Stimulated activated naive B cell treated with anti-CD40 and anti-IgM and Interleukin-4, amounts not matched to agents 10 μg/mL and 1 μg/mL and 100 μg/mL, for 72 hours (primary cell): ENCODE data around the gene CD3E.

Experiments
- ATAC-seq, 2 donors: fragments of 150-1000 bp; cut with Tn5 transposase; replicated peaks; 2 replicates each; pipeline ENCODE4 v1.10.0; 2021; ENCODE audit warnings: moderate library complexity in 1 of 2
- DNase-seq: peaks from one replicate; pipeline ENCODE4 v3.0.0; 2021
- H3K27ac Mint-ChIP-seq: one replicate; pipeline ENCODE4 v1.8.0; 2022; ENCODE audit warnings: mild to moderate bottlenecking, mixed read lengths
- H3K27me3 Mint-ChIP-seq, 2 donors: one replicate each; pipeline ENCODE4 v1.8.0; 2022; ENCODE audit warnings: mixed read lengths in 2 of 2
- H3K36me3 Mint-ChIP-seq, 2 donors: one replicate each; pipeline ENCODE4 v1.8.0; 2022; ENCODE audit warnings: mixed read lengths in 2 of 2, mild to moderate bottlenecking in 1 of 2
- H3K4me1 Mint-ChIP-seq, 2 donors: one replicate each; pipeline ENCODE4 v1.8.0; 2022; ENCODE audit warnings: mixed read lengths in 2 of 2, mild to moderate bottlenecking in 1 of 2
- H3K4me3 Mint-ChIP-seq, 2 donors: one replicate each; pipeline ENCODE4 v1.8.0; 2022; ENCODE audit warnings: mild to moderate bottlenecking in 2 of 2, mixed read lengths in 2 of 2, moderate library complexity in 1 of 2
- H3K9me3 Mint-ChIP-seq, 2 donors: one replicate each; pipeline ENCODE4 v1.8.0; 2022; ENCODE audit warnings: mixed read lengths in 2 of 2, mild to moderate bottlenecking in 1 of 2

CD3E gene

GRCh38 chr11:118304568-118305248 lies at the start of gene CD3E:
CD3E (plus strand) TSS chr11:118304730; CDS start chr11:118304953, 223 bp downstream.
- Mint-ChIP-seq H3K4me3 (no peak within 1 kb of the TSS), H3K36me3 (no peaks in the 10 kb centered on the region), H3K27ac (no peak within 1 kb of the TSS), H3K9me3 (no peaks in the 10 kb centered on the region), H3K4me1 (peaks cover 0 to 2% of the 10 kb centered on the region in 2 donors), H3K27me3 (peaks cover 5 to 9% of the 10 kb centered on the region in 2 donors)
- ATAC-seq, result no peak
- DNase-seq, result no peak

GRCh38 chr11:118258410-118258809 lies 46.1 kb upstream of the CD3E start:
- Mint-ChIP-seq H3K36me3 (peaks cover 43 to 53% of the 10 kb centered on the region in 2 donors), H3K4me3 (no peak overlapping the region), H3K4me1 (peaks cover 13 to 19% of the 10 kb centered on the region in 2 donors), H3K27me3 (peaks cover 16 to 20% of the 10 kb centered on the region in 2 donors), H3K9me3 (peaks cover 0 to 3% of the 10 kb centered on the region in 2 donors), H3K27ac (no peak overlapping the region)
- ATAC-seq (no peak), DNase-seq (no peak)

GRCh38 chr11:118259138-118259537 lies 45.4 kb upstream of the CD3E start:
- Mint-ChIP-seq H3K4me1 (peaks cover 16 to 26% of the 10 kb centered on the region in 2 donors), H3K27me3 (peaks cover 18 to 27% of the 10 kb centered on the region in 2 donors), H3K27ac (peak overlapping the region; percentile 5), H3K4me3 (no peak overlapping the region), H3K9me3 (peaks cover 0 to 3% of the 10 kb centered on the region in 2 donors), H3K36me3 (peaks cover 43 to 53% of the 10 kb centered on the region in 2 donors)
- DNase-seq, result no peak
- no peak for ATAC-seq

GRCh38 chr11:118260353-118260752 lies 44.2 kb upstream of the CD3E start:
- DNase-seq, result no peak
- Mint-ChIP-seq H3K9me3 (peaks cover 0 to 3% of the 10 kb centered on the region in 2 donors), H3K4me1 (peaks cover 20 to 34% of the 10 kb centered on the region in 2 donors), H3K27ac (no peak overlapping the region), H3K27me3 (peaks cover 30 to 36% of the 10 kb centered on the region in 2 donors), H3K36me3 (peaks cover 35 to 44% of the 10 kb centered on the region in 2 donors), H3K4me3 (no peak overlapping the region)
- no peak for ATAC-seq

GRCh38 chr11:118263112-118263511 lies 41.4 kb upstream of the CD3E start:
- ATAC-seq (no peak), DNase-seq (no peak)
- H3K27ac Mint-ChIP-seq, result no peak overlapping the region
- H3K36me3 Mint-ChIP-seq, result peaks cover 22 to 30% of the 10 kb centered on the region in 2 donors
- peaks cover 39% of the 10 kb centered on the region in 2 donors for H3K27me3 Mint-ChIP-seq
- peaks cover 0 to 3% of the 10 kb centered on the region in 2 donors for H3K9me3 Mint-ChIP-seq
- peak overlapping the region; percentile 60 to 63 for H3K4me3 Mint-ChIP-seq
- H3K4me1 Mint-ChIP-seq, result peaks cover 20 to 41% of the 10 kb centered on the region in 2 donors

- Mint-ChIP-seq H3K27ac (peak within 1 kb of the TSS; percentile 9), H3K4me1 (peaks cover 20 to 41% of the 10 kb centered on the region in 2 donors), H3K27me3 (peaks cover 39% of the 10 kb centered on the region in 2 donors), H3K36me3 (peaks cover 14 to 23% of the 10 kb centered on the region in 2 donors), H3K9me3 (no peaks in the 10 kb centered on the region), H3K4me3 (peak within 1 kb of the TSS; percentile 79 to 86)
- DNase-seq, result no peak
- peak; percentile 62 to 67 for ATAC-seq
These were observed 40.6 kb upstream of the CD3E start, which contains the start of gene MPZL2 for GRCh38 chr11:118263695-118264568. MPZL2 (minus strand) TSS chr11:118264297; CDS start chr11:118264153, 144 bp downstream.

GRCh38 chr11:118264569-118265465 lies 39.7 kb upstream of the CD3E start:
- no peak for ATAC-seq
- peaks cover 20 to 36% of the 10 kb centered on the region in 2 donors for H3K4me1 Mint-ChIP-seq
- peak overlapping the region; percentile 79 to 86 for H3K4me3 Mint-ChIP-seq
- peaks cover 43 to 44% of the 10 kb centered on the region in 2 donors for H3K27me3 Mint-ChIP-seq
- no peak for DNase-seq
- peak overlapping the region; percentile 9 for H3K27ac Mint-ChIP-seq
- peaks cover 8 to 17% of the 10 kb centered on the region in 2 donors for H3K36me3 Mint-ChIP-seq
- no peaks in the 10 kb centered on the region for H3K9me3 Mint-ChIP-seq

- H3K27me3 Mint-ChIP-seq, result peaks cover 49 to 53% of the 10 kb centered on the region in 2 donors
- H3K4me3 Mint-ChIP-seq, result no peak overlapping the region
- no peak for ATAC-seq
- no peak overlapping the region for H3K27ac Mint-ChIP-seq
- peaks cover 4 to 14% of the 10 kb centered on the region in 2 donors for H3K36me3 Mint-ChIP-seq
- H3K4me1 Mint-ChIP-seq, result peaks cover 18 to 36% of the 10 kb centered on the region in 2 donors
- no peak for DNase-seq
- H3K9me3 Mint-ChIP-seq, result no peaks in the 10 kb centered on the region
These were observed 38.6 kb upstream of the CD3E start for GRCh38 chr11:118265954-118266353.

- Mint-ChIP-seq H3K27me3 (peaks cover 55% of the 10 kb centered on the region in 2 donors), H3K36me3 (peaks cover under 1 to 6% of the 10 kb centered on the region in 2 donors), H3K9me3 (no peaks in the 10 kb centered on the region), H3K4me1 (peaks cover 13 to 31% of the 10 kb centered on the region in 2 donors), H3K4me3 (no peak overlapping the region), H3K27ac (no peak overlapping the region)
- ATAC-seq (peak; percentile 49 to 65), DNase-seq (no peak)
These were observed 37.0 kb upstream of the CD3E start for GRCh38 chr11:118267486-118267885.

GRCh38 chr11:118272001-118272400 lies 32.5 kb upstream of the CD3E start:
- H3K4me1 Mint-ChIP-seq, result peaks cover 6% of the 10 kb centered on the region in 2 donors
- no peak overlapping the region for H3K4me3 Mint-ChIP-seq
- H3K9me3 Mint-ChIP-seq, result no peaks in the 10 kb centered on the region
- no peak overlapping the region for H3K27ac Mint-ChIP-seq
- ATAC-seq (no peak), DNase-seq (no peak)
- H3K36me3 Mint-ChIP-seq, result no peaks in the 10 kb centered on the region
- peaks cover 49 to 50% of the 10 kb centered on the region in 2 donors for H3K27me3 Mint-ChIP-seq

- DNase-seq (no peak), ATAC-seq (no peak)
- no peak overlapping the region for H3K4me3 Mint-ChIP-seq
- peaks cover 9 to 11% of the 10 kb centered on the region in 2 donors for H3K4me1 Mint-ChIP-seq
- H3K36me3 Mint-ChIP-seq, result no peaks in the 10 kb centered on the region
- H3K9me3 Mint-ChIP-seq, result no peaks in the 10 kb centered on the region
- H3K27ac Mint-ChIP-seq, result no peak overlapping the region
- H3K27me3 Mint-ChIP-seq, result peaks cover 55% of the 10 kb centered on the region in 2 donors
These were observed 30.3 kb upstream of the CD3E start for GRCh38 chr11:118274186-118274585.

GRCh38 chr11:118275176-118275575 lies 29.4 kb upstream of the CD3E start:
- Mint-ChIP-seq H3K4me3 (no peak overlapping the region), H3K27me3 (peaks cover 47 to 48% of the 10 kb centered on the region in 2 donors), H3K9me3 (no peaks in the 10 kb centered on the region), H3K36me3 (no peaks in the 10 kb centered on the region), H3K4me1 (peaks cover 9 to 11% of the 10 kb centered on the region in 2 donors), H3K27ac (no peak overlapping the region)
- ATAC-seq (no peak), DNase-seq (no peak)

- Mint-ChIP-seq H3K4me3 (no peak overlapping the region), H3K36me3 (peaks cover 0 to 3% of the 10 kb centered on the region in 2 donors), H3K4me1 (peaks cover 13 to 16% of the 10 kb centered on the region in 2 donors), H3K9me3 (no peaks in the 10 kb centered on the region), H3K27ac (no peak overlapping the region), H3K27me3 (peaks cover 40 to 44% of the 10 kb centered on the region in 2 donors)
- DNase-seq (no peak), ATAC-seq (no peak)
These were observed 28.1 kb upstream of the CD3E start for GRCh38 chr11:118276422-118276821.
